Memory B cell (primary cell): ENCODE measurements around the gene IP6K3.

Experiments used
- ATAC-seq: fragments of 150-1000 bp; cut with Tn5 transposase; 2 replicates; pipeline ENCODE4 v1.10.0; 2021; ENCODE audit warnings: low read depth, mild to moderate bottlenecking, moderate library complexity
- DNase-seq, 2 donors: peaks; one replicate each; pipeline ENCODE4 v3.0.0; 2022; ENCODE audit warnings: low spot score in 2 of 2
- H3K27ac Mint-ChIP-seq: one replicate; pipeline ENCODE4 v1.8.0; 2022; ENCODE audit warnings: mild to moderate bottlenecking, moderate library complexity, mixed read lengths
- H3K27me3 Mint-ChIP-seq: one replicate; pipeline ENCODE4 v1.8.0; 2022; ENCODE audit warnings: mixed read lengths
- H3K36me3 Mint-ChIP-seq: one replicate; pipeline ENCODE4 v1.8.0; 2022; ENCODE audit warnings: mild to moderate bottlenecking, mixed read lengths
- H3K4me1 Mint-ChIP-seq: one replicate; pipeline ENCODE4 v1.8.0; 2022; ENCODE audit warnings: mixed read lengths
- H3K4me3 Mint-ChIP-seq: one replicate; pipeline ENCODE4 v1.8.0; 2022; ENCODE audit warnings: mild to moderate bottlenecking, moderate library complexity, mixed read lengths
- H3K9me3 Mint-ChIP-seq: one replicate; pipeline ENCODE4 v1.8.0; 2022; ENCODE audit warnings: mixed read lengths

Gene IP6K3

GRCh38 chr6:33759887-33760629, 13.4 kb upstream of the IP6K3 start:
- Mint-ChIP-seq H3K4me3 (no peak overlapping the region), H3K27me3 (peaks cover 12% of the 10 kb centered on the region), H3K36me3 (no peaks in the 10 kb centered on the region), H3K4me1 (peaks cover 9% of the 10 kb centered on the region), H3K9me3 (no peaks in the 10 kb centered on the region), H3K27ac (no peak overlapping the region)
- no peak for ATAC-seq
- DNase-seq: no peak

DNA sequence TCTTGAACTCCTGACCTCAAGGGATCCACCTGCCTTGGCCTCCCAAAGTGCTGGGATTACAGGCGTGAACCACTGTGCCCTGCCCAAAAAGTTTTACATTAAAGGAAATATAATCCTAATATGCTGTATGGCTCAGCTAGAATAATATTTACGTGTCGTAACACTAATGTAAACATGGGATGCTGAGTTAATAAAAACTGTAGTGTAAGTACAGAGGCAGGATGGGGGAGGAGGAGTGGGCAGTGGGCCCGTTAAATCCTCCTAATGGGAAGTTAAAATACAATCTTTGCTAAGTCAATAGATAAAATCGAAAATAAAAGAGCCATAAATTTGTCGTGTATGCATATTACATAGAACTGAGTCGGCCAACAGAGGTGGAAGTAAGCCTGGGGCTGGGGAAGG, 12.1 kb upstream of the IP6K3 start:
- ATAC-seq (no peak), DNase-seq (no peak)
- no peak overlapping the region for H3K27ac Mint-ChIP-seq
- H3K4me1 Mint-ChIP-seq: peaks cover 9% of the 10 kb centered on the region
- H3K4me3 Mint-ChIP-seq: no peak overlapping the region
- H3K9me3 Mint-ChIP-seq: no peaks in the 10 kb centered on the region
- no peaks in the 10 kb centered on the region for H3K36me3 Mint-ChIP-seq
- H3K27me3 Mint-ChIP-seq: peaks cover 12% of the 10 kb centered on the region

- no peaks in the 10 kb centered on the region for H3K9me3 Mint-ChIP-seq
- ATAC-seq: no peak
- H3K27me3 Mint-ChIP-seq: peaks cover 8% of the 10 kb centered on the region
- peaks cover 9% of the 10 kb centered on the region for H3K4me1 Mint-ChIP-seq
- no peak for DNase-seq
- no peaks in the 10 kb centered on the region for H3K36me3 Mint-ChIP-seq
- no peak overlapping the region for H3K27ac Mint-ChIP-seq
- no peak overlapping the region for H3K4me3 Mint-ChIP-seq
Measured at GRCh38 chr6:33757906-33758305, 11.2 kb upstream of the IP6K3 start.

DNA sequence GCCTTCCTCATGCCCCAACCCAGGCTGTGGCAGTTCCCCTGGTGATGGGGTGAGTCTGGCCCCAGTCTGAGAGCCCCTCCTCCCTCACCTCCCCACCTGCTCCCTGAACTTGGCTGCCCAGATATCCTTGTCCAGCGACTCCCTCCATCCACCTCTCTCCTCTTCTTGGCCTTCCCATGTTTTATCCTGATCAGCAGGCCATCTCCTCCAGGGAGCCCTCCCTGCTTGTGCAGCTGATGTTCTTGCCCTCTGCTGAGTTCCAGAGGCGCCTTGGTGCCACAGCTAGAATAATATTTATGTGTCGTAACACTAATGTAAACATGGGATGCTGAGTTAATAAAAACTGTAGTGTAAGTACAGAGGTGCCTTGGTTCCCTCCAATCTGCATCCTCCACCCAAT, 10.4 kb upstream of the IP6K3 start:
- Mint-ChIP-seq H3K4me1 (peaks cover 7% of the 10 kb centered on the region), H3K36me3 (no peaks in the 10 kb centered on the region), H3K27ac (no peak overlapping the region), H3K27me3 (peaks cover 6% of the 10 kb centered on the region), H3K4me3 (no peak overlapping the region), H3K9me3 (no peaks in the 10 kb centered on the region)
- ATAC-seq (no peak), DNase-seq (no peak)

DNA sequence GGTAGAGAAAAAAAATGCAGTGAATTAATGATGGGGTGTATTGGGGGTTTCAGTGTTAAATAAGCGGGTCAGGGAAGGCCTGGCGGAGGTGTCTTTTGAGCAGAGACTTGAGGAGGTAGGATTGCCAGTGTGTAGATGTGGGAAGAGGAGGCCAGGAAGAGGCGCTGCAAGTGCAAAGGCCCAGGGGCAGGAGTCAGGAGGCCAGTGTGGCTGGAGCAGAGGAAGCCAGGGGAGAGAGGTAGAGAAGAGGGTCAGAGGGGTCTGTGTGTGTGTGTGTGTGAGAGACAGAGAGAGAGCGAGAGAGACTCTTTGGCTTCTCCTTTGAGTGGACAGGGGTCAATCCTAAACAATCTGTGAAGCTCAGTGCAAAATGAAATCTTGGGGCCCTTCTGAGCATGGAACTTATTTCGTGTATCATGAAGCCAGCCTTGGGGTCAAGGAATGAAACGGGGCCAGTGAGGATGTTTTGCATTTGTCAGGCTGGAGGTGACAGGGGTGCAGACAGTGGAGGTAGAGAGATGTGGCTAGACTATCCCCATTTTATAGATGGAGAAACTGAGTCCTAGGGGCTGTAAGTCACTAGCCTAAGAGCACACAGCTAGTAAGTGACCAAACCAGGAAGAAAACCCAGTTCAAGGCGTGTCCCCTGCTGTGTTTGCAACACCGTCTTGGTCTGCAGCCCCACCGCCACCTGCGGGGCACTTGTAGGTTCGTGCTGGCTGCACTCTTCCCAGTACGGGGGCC, 9.7 kb upstream of the IP6K3 start:
- H3K36me3 Mint-ChIP-seq: no peaks in the 10 kb centered on the region
- DNase-seq (no peak), ATAC-seq (no peak)
- peaks cover 6% of the 10 kb centered on the region for H3K4me1 Mint-ChIP-seq
- no peak overlapping the region for H3K27ac Mint-ChIP-seq
- H3K4me3 Mint-ChIP-seq: no peak overlapping the region
- H3K9me3 Mint-ChIP-seq: no peaks in the 10 kb centered on the region
- peaks cover 5% of the 10 kb centered on the region for H3K27me3 Mint-ChIP-seq

- ATAC-seq (peak; percentile 51), DNase-seq (no peak)
- Mint-ChIP-seq H3K9me3 (no peaks in the 10 kb centered on the region), H3K27me3 (peaks cover 7% of the 10 kb centered on the region), H3K27ac (no peak overlapping the region), H3K36me3 (no peaks in the 10 kb centered on the region), H3K4me1 (peaks cover 6% of the 10 kb centered on the region), H3K4me3 (no peak overlapping the region)
Measured at GRCh38 chr6:33755070-33755869, 8.6 kb upstream of the IP6K3 start.

DNA sequence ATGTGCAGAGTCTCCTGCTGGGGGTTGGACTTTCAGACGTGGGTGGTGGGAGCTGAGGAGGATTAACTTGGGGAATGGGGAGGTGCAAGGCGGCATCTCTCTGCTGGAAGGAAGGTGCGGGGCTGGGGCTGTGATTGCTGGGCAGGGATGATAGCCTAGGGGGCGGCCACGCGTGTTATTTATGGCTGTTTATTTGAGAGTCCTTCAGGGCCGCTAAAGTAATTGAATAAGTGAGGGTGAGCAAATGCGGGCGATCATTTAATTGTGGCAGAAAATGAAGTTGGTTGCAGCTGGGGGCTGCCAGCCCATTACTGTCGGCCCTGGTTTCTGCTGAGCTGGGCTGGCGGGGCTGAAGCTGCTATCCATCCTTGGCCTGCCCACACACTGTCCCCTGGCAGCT, 7.5 kb upstream of the IP6K3 start:
- Mint-ChIP-seq H3K27ac (peak overlapping the region; percentile 26), H3K4me3 (no peak overlapping the region), H3K4me1 (peaks cover 6% of the 10 kb centered on the region), H3K27me3 (peaks cover 7% of the 10 kb centered on the region), H3K9me3 (no peaks in the 10 kb centered on the region), H3K36me3 (no peaks in the 10 kb centered on the region)
- ATAC-seq (no peak), DNase-seq (no peak)

GRCh38 chr6:33752646-33753015, 5.9 kb upstream of the IP6K3 start:
- H3K27ac Mint-ChIP-seq: no peak overlapping the region
- DNase-seq (no peak), ATAC-seq (no peak)
- H3K36me3 Mint-ChIP-seq: no peaks in the 10 kb centered on the region
- peaks cover 6% of the 10 kb centered on the region for H3K4me1 Mint-ChIP-seq
- no peaks in the 10 kb centered on the region for H3K9me3 Mint-ChIP-seq
- no peak overlapping the region for H3K4me3 Mint-ChIP-seq
- H3K27me3 Mint-ChIP-seq: peaks cover 9% of the 10 kb centered on the region

DNA sequence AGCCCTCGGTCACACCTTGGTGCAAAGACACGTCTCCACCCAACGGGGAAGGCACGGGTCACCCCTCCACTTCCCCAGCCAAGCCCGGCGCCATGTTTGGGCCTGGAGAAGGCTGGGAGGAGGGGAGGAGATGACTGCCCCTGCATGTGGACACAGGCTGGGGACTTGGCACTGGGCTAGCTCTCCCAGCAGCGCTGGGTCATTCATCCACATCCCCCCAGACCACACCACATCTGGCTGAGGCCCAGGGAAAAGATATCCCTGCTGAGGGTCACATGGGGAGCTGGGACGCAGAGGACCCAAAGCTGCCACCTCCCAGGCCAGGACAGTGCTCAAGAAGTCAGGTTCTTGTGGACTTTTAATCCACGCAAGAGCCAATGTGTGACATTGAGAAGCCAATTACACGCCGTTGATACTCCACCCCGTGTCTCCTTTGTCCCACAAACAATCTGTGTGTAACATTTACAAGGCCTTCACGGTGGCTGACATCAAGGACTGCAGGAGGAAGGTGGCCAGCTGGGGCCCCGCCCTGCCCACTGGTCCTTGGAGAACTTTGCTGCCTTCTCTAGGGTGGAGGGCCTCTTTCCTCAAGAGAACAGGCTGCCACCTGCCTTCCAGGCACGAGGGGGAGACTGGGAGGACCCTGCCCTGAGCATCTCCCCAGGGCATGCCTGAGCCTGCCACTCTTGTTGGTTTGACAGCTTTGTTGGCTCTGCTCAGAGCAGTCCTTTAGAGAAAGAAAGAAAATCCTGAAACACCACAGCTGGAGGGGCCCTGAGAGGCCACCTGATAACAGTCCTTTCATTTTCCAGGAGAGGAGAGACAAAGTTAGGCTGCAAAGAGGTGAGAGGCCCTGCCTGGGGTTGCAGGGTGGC, 5.3 kb upstream of the IP6K3 start:
- Mint-ChIP-seq H3K9me3 (no peaks in the 10 kb centered on the region), H3K27ac (no peak overlapping the region), H3K36me3 (no peaks in the 10 kb centered on the region), H3K4me3 (no peak overlapping the region), H3K27me3 (peaks cover 14% of the 10 kb centered on the region), H3K4me1 (peaks cover 6% of the 10 kb centered on the region)
- no peak for DNase-seq
- ATAC-seq: no peak

DNA sequence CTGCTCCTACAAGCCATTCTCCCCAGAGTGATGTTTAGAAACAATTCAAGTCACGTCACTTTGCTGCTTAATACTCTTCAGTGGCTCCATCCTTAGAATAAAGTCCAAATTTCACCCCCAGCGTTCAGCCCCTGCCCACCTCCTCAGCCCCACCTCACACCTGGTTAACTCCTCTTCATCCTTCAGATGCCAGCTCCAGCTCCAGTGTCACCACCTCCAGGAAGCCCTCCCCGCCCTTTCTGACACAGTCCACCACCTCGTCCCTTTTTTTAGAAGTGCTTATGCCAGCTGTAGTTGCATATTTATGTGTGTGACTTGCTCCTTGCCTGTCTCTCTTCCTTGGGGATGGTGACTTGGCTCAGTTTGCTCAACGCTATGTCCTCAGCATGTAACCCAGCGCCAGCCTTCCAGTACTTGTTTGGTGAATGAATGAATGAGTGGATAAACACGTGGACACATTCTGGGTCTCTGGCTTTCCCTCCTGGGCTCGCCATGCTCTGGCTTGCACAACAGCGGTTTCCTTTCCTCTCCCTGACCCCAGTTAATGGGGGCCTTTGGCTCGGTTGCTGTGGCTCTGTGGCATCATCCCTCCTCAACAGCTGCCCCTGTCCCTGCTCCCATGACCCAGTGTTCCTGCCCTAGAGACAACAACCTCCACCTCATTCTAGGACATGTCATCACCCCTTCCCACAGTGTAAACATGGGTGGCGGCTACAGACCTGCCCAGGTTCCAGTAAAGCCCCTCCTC, 3.7 kb upstream of the IP6K3 start:
- H3K27me3 Mint-ChIP-seq: peaks cover 9% of the 10 kb centered on the region
- DNase-seq (no peak), ATAC-seq (no peak)
- H3K9me3 Mint-ChIP-seq: no peaks in the 10 kb centered on the region
- H3K36me3 Mint-ChIP-seq: no peaks in the 10 kb centered on the region
- no peak overlapping the region for H3K27ac Mint-ChIP-seq
- no peak overlapping the region for H3K4me3 Mint-ChIP-seq
- H3K4me1 Mint-ChIP-seq: peaks cover 4% of the 10 kb centered on the region

GRCh38 chr6:33749401-33749800, 2.7 kb upstream of the IP6K3 start:
- H3K27ac Mint-ChIP-seq: no peak overlapping the region
- no peak overlapping the region for H3K4me3 Mint-ChIP-seq
- no peaks in the 10 kb centered on the region for H3K36me3 Mint-ChIP-seq
- DNase-seq (no peak), ATAC-seq (no peak)
- peaks cover 10% of the 10 kb centered on the region for H3K27me3 Mint-ChIP-seq
- H3K9me3 Mint-ChIP-seq: no peaks in the 10 kb centered on the region
- H3K4me1 Mint-ChIP-seq: peaks cover under 1% of the 10 kb centered on the region

- ATAC-seq (no peak), DNase-seq (no peak)
- Mint-ChIP-seq H3K9me3 (no peaks in the 10 kb centered on the region), H3K36me3 (no peaks in the 10 kb centered on the region), H3K27me3 (peaks cover 10% of the 10 kb centered on the region), H3K27ac (no peak overlapping the region), H3K4me3 (no peak overlapping the region), H3K4me1 (peaks cover 4% of the 10 kb centered on the region)
Measured at GRCh38 chr6:33748841-33749240, 2.1 kb upstream of the IP6K3 start.

GRCh38 chr6:33747823-33748222, 1.1 kb upstream of the IP6K3 start:
- peaks cover 4% of the 10 kb centered on the region for H3K4me1 Mint-ChIP-seq
- H3K36me3 Mint-ChIP-seq: no peaks in the 10 kb centered on the region
- H3K9me3 Mint-ChIP-seq: no peaks in the 10 kb centered on the region
- H3K27ac Mint-ChIP-seq: no peak overlapping the region
- H3K4me3 Mint-ChIP-seq: no peak overlapping the region
- ATAC-seq (no peak), DNase-seq (no peak)
- peaks cover 12% of the 10 kb centered on the region for H3K27me3 Mint-ChIP-seq
